ENCODE measurements around the gene BICD1. TPM values are rescaled to one million over a fixed set of nuclear protein-coding genes. Genes with fewer than 3 reads are reported as not detected.
"Not testable (repeated sequence)": the region's sequence is repeated elsewhere in the genome, so short reads cannot be mapped to it uniquely, and the experiment has no call there.

The BICD1 gene
- total and polyA plus RNA-seq, 7 donors = 0.60 to 16.0 (median 9.4) TPM

GRCh38 chr12:32217354-32218310 is 111.0 kb downstream of the BICD1 start:
- 87 to 90% methylated on average over 10 of the region's 10 CpGs for WGBS, 2 donors
- intact Hi-C loops (cut with DNase I) = no loop called here
- Histone ChIP-seq H3K27me3 (no peaks in the 10 kb centered on the region), H3K4me3 (no peak overlapping the region), H3K9me3 (no peaks in the 10 kb centered on the region), H3K36me3 (peaks cover 0 to 16% (median 2%) of the 10 kb centered on the region in 4 donors), H3K4me1 (no peaks in the 10 kb centered on the region), H3K27ac (no peak overlapping the region)
- no peak for DNase-seq
- no peak for TF ChIP-seq POLR2A (IDR thresholded peaks at IDR 0.05)
- no peak for TF ChIP-seq CTCF (IDR thresholded peaks at IDR 0.05)
- no peak for TF ChIP-seq EP300 (IDR thresholded peaks at IDR 0.05)
- no peak for TF ChIP-seq POLR2AphosphoS5 (IDR thresholded peaks at IDR 0.05)

- WGBS, 2 donors = 98% methylated on average over 1 of the region's 1 CpG
- no peaks in the 10 kb centered on the region for H3K27me3 ChIP-seq
- no peaks in the 10 kb centered on the region for H3K36me3 ChIP-seq
- H3K9me3 ChIP-seq = no peaks in the 10 kb centered on the region
- no peaks in the 10 kb centered on the region for H3K4me1 ChIP-seq
- TF ChIP-seq EP300 (IDR thresholded peaks at IDR 0.05) (no peak), POLR2AphosphoS5 (IDR thresholded peaks at IDR 0.05) (no peak), POLR2A (IDR thresholded peaks at IDR 0.05) (no peak), CTCF (IDR thresholded peaks at IDR 0.05) (no peak)
- H3K27ac ChIP-seq = no peak overlapping the region
- H3K4me3 ChIP-seq = no peak overlapping the region
- intact Hi-C loops (cut with DNase I) = no loop called here
- DNase-seq = no peak
These were observed 117.3 kb downstream of the BICD1 start for GRCh38 chr12:32223941-32224340.

- H3K4me3 ChIP-seq = no peak overlapping the region
- intact Hi-C loops (cut with DNase I) = no loop called here
- WGBS, 2 donors = 88 to 89% methylated on average over 5 of the region's 5 CpGs
- no peak for DNase-seq
- no peaks in the 10 kb centered on the region for H3K36me3 ChIP-seq
- no peaks in the 10 kb centered on the region for H3K9me3 ChIP-seq
- TF ChIP-seq POLR2A (IDR thresholded peaks at IDR 0.05) = no peak
- H3K4me1 ChIP-seq = no peaks in the 10 kb centered on the region
- H3K27ac ChIP-seq = no peak overlapping the region
- no peaks in the 10 kb centered on the region for H3K27me3 ChIP-seq
These were observed 120.1 kb downstream of the BICD1 start for GRCh38 chr12:32226768-32227167.

GRCh38 chr12:32229971-32230612 is 123.4 kb downstream of the BICD1 start:
- TF ChIP-seq POLR2A (IDR thresholded peaks at IDR 0.05) = no peak
- TF ChIP-seq CTCF (IDR thresholded peaks at IDR 0.05) = no peak
- TF ChIP-seq POLR2AphosphoS5 (IDR thresholded peaks at IDR 0.05) = no peak
- H3K27ac ChIP-seq = no peak overlapping the region
- H3K36me3 ChIP-seq = no peaks in the 10 kb centered on the region
- 90 to 94% methylated on average over 4 of the region's 4 CpGs for WGBS, 2 donors
- H3K9me3 ChIP-seq = no peaks in the 10 kb centered on the region
- no peaks in the 10 kb centered on the region for H3K27me3 ChIP-seq
- DNase-seq = no peak
- H3K4me3 ChIP-seq = no peak overlapping the region
- H3K4me1 ChIP-seq = no peaks in the 10 kb centered on the region
- intact Hi-C loops (cut with DNase I) = no loop called here

- H3K27me3 ChIP-seq = no peaks in the 10 kb centered on the region
- no peaks in the 10 kb centered on the region for H3K36me3 ChIP-seq
- DNase-seq = no peak
- 76 to 94% methylated on average over 3 of the region's 3 CpGs for WGBS, 2 donors
- no peaks in the 10 kb centered on the region for H3K4me1 ChIP-seq
- H3K4me3 ChIP-seq = no peak overlapping the region
- intact Hi-C loops (cut with DNase I) = no loop called here
- TF ChIP-seq POLR2AphosphoS5 (IDR thresholded peaks at IDR 0.05) = no peak
- no peak for TF ChIP-seq CTCF (IDR thresholded peaks at IDR 0.05)
- TF ChIP-seq POLR2A (IDR thresholded peaks at IDR 0.05) = no peak
- no peak for TF ChIP-seq EP300 (IDR thresholded peaks at IDR 0.05)
- no peaks in the 10 kb centered on the region for H3K9me3 ChIP-seq
- H3K27ac ChIP-seq = no peak overlapping the region
These were observed 124.0 kb downstream of the BICD1 start for GRCh38 chr12:32230613-32230993.

- H3K9me3 ChIP-seq; H3K27me3 ChIP-seq; H3K4me3 ChIP-seq; H3K36me3 ChIP-seq; H3K4me1 ChIP-seq; H3K27ac ChIP-seq; intact Hi-C loops (cut with DNase I); DNase-seq: not testable (repeated sequence)
- 95 to 98% methylated on average over 2 of the region's 2 CpGs for WGBS, 2 donors
These were observed 124.7 kb downstream of the BICD1 start for GRCh38 chr12:32231361-32231760.
